Measurements from ENCODE around the gene PTPN5. TPM values are rescaled to one million over a fixed set of nuclear protein-coding genes. Genes with fewer than 3 reads are reported as not detected.
A peak's percentile ranks its signal among the peaks of the same experiment; 100 is the strongest.
"Not testable (repeated sequence)": the region's sequence is repeated elsewhere in the genome, so short reads cannot be mapped to it uniquely, and the experiment has no call there.

The PTPN5 gene
- total and polyA plus RNA-seq, 4 donors = 18.0 to 92.8 (median 53.0) TPM

- Histone ChIP-seq H3K27me3 (ENCODE audit: control insufficient read depth, insufficient read depth, low read length) (no peaks in the 10 kb centered on the region), H3K9me3 (ENCODE audit: control insufficient read depth, insufficient read depth, low read length) (no peaks in the 10 kb centered on the region), H3K36me3 (ENCODE audit: control insufficient read depth, insufficient read depth, low read length) (peaks cover 28% of the 10 kb centered on the region), H3K27ac (ENCODE audit: low read depth, low read length) (peak overlapping the region; percentile 29), H3K4me3 (ENCODE audit: low read depth, low read length) (peak overlapping the region; percentile 57), H3K4me1 (ENCODE audit: control insufficient read depth, insufficient read depth, low read length) (peaks cover 19% of the 10 kb centered on the region)
- no peak for DNase-seq (ENCODE audit: low read depth in 4 of 6, low spot score in 6 of 6)
- 4% methylated on average over 8 of the region's 9 CpGs for WGBS (ENCODE audit: insufficient coverage)
Measured at GRCh38 chr11:18699269-18699596, 92.4 kb downstream of the PTPN5 start.

- peaks cover 19% of the 10 kb centered on the region for H3K4me1 ChIP-seq (ENCODE audit: control insufficient read depth, insufficient read depth, low read length)
- WGBS (ENCODE audit: insufficient coverage) = under 1% methylated on average over 98 of the region's 98 CpGs
- peaks cover 28% of the 10 kb centered on the region for H3K36me3 ChIP-seq (ENCODE audit: control insufficient read depth, insufficient read depth, low read length)
- peak within 1 kb of the TSS; percentile 57 for H3K4me3 ChIP-seq (ENCODE audit: low read depth, low read length)
- H3K27me3 ChIP-seq (ENCODE audit: control insufficient read depth, insufficient read depth, low read length) = no peaks in the 10 kb centered on the region
- H3K9me3 ChIP-seq (ENCODE audit: control insufficient read depth, insufficient read depth, low read length) = no peaks in the 10 kb centered on the region
- peak within 1 kb of the TSS; percentile 69 for H3K27ac ChIP-seq (ENCODE audit: low read depth, low read length)
- DNase-seq (ENCODE audit: low read depth in 4 of 6, low spot score in 6 of 6) = peak; percentile 69 to 97 (median 84)
Measured at GRCh38 chr11:18698341-18699268, 93.0 kb downstream of the PTPN5 start, which contains the start of gene TMEM86A. Gene TMEM86A, plus strand, starts transcription at chr11:18698779. Its CDS starts 108 bp downstream, at chr11:18698887.

- H3K4me3 ChIP-seq (ENCODE audit: low read depth, low read length) = no peak overlapping the region
- H3K27ac ChIP-seq (ENCODE audit: low read depth, low read length) = no peak overlapping the region
- H3K36me3 ChIP-seq (ENCODE audit: control insufficient read depth, insufficient read depth, low read length) = peaks cover 22% of the 10 kb centered on the region
- no peak for DNase-seq (ENCODE audit: low read depth in 4 of 6, low spot score in 6 of 6)
- no peaks in the 10 kb centered on the region for H3K9me3 ChIP-seq (ENCODE audit: control insufficient read depth, insufficient read depth, low read length)
- H3K4me1 ChIP-seq (ENCODE audit: control insufficient read depth, insufficient read depth, low read length) = peaks cover 19% of the 10 kb centered on the region
- WGBS (ENCODE audit: insufficient coverage) = no CpG with 5 or more reads among the region's 4 CpGs
- no peaks in the 10 kb centered on the region for H3K27me3 ChIP-seq (ENCODE audit: control insufficient read depth, insufficient read depth, low read length)
Measured at GRCh38 chr11:18697576-18697975, 94.0 kb downstream of the PTPN5 start.

- no peaks in the 10 kb centered on the region for H3K27me3 ChIP-seq (ENCODE audit: control insufficient read depth, insufficient read depth, low read length)
- no CpG with 5 or more reads among the region's 2 CpGs for WGBS (ENCODE audit: insufficient coverage)
- no peak overlapping the region for H3K4me3 ChIP-seq (ENCODE audit: low read depth, low read length)
- DNase-seq (ENCODE audit: low read depth in 4 of 6, low spot score in 6 of 6) = no peak
- H3K27ac ChIP-seq (ENCODE audit: low read depth, low read length) = no peak overlapping the region
- peaks cover 14% of the 10 kb centered on the region for H3K36me3 ChIP-seq (ENCODE audit: control insufficient read depth, insufficient read depth, low read length)
- peaks cover 19% of the 10 kb centered on the region for H3K4me1 ChIP-seq (ENCODE audit: control insufficient read depth, insufficient read depth, low read length)
- no peaks in the 10 kb centered on the region for H3K9me3 ChIP-seq (ENCODE audit: control insufficient read depth, insufficient read depth, low read length)
Measured at GRCh38 chr11:18696638-18697225, 94.9 kb downstream of the PTPN5 start.

GRCh38 chr11:18692941-18693760, 98.4 kb downstream of the PTPN5 start:
- no peaks in the 10 kb centered on the region for H3K36me3 ChIP-seq (ENCODE audit: control insufficient read depth, insufficient read depth, low read length)
- DNase-seq (ENCODE audit: low read depth in 4 of 6, low spot score in 6 of 6) = no peak
- 74% methylated on average over 7 of the region's 9 CpGs for WGBS (ENCODE audit: insufficient coverage)
- H3K27me3 ChIP-seq (ENCODE audit: control insufficient read depth, insufficient read depth, low read length) = no peaks in the 10 kb centered on the region
- H3K27ac ChIP-seq (ENCODE audit: low read depth, low read length) = no peak overlapping the region
- H3K9me3 ChIP-seq (ENCODE audit: control insufficient read depth, insufficient read depth, low read length) = no peaks in the 10 kb centered on the region
- no peaks in the 10 kb centered on the region for H3K4me1 ChIP-seq (ENCODE audit: control insufficient read depth, insufficient read depth, low read length)
- no peak overlapping the region for H3K4me3 ChIP-seq (ENCODE audit: low read depth, low read length)

GRCh38 chr11:18691467-18692140, 100.0 kb downstream of the PTPN5 start:
- H3K9me3 ChIP-seq (ENCODE audit: control insufficient read depth, insufficient read depth, low read length); H3K4me3 ChIP-seq (ENCODE audit: low read depth, low read length); DNase-seq (ENCODE audit: low read depth in 4 of 6, low spot score in 6 of 6); H3K36me3 ChIP-seq (ENCODE audit: control insufficient read depth, insufficient read depth, low read length); H3K27ac ChIP-seq (ENCODE audit: low read depth, low read length); H3K4me1 ChIP-seq (ENCODE audit: control insufficient read depth, insufficient read depth, low read length); H3K27me3 ChIP-seq (ENCODE audit: control insufficient read depth, insufficient read depth, low read length): not testable (repeated sequence)
- WGBS (ENCODE audit: insufficient coverage) = no CpG with 5 or more reads among the region's 4 CpGs

- Histone ChIP-seq H3K36me3 (ENCODE audit: control insufficient read depth, insufficient read depth, low read length) (no peaks in the 10 kb centered on the region), H3K9me3 (ENCODE audit: control insufficient read depth, insufficient read depth, low read length) (no peaks in the 10 kb centered on the region), H3K4me3 (ENCODE audit: low read depth, low read length) (no peak overlapping the region), H3K27ac (ENCODE audit: low read depth, low read length) (no peak overlapping the region), H3K4me1 (ENCODE audit: control insufficient read depth, insufficient read depth, low read length) (no peaks in the 10 kb centered on the region), H3K27me3 (ENCODE audit: control insufficient read depth, insufficient read depth, low read length) (no peaks in the 10 kb centered on the region)
- WGBS (ENCODE audit: insufficient coverage) = 100% methylated on average over 1 of the region's 1 CpG
- DNase-seq (ENCODE audit: low read depth in 4 of 6, low spot score in 6 of 6) = no peak
Measured at GRCh38 chr11:18684267-18684666, 107.3 kb downstream of the PTPN5 start.

- Histone ChIP-seq H3K36me3 (ENCODE audit: control insufficient read depth, insufficient read depth, low read length) (no peaks in the 10 kb centered on the region), H3K27ac (ENCODE audit: low read depth, low read length) (no peak overlapping the region), H3K9me3 (ENCODE audit: control insufficient read depth, insufficient read depth, low read length) (no peaks in the 10 kb centered on the region), H3K27me3 (ENCODE audit: control insufficient read depth, insufficient read depth, low read length) (no peaks in the 10 kb centered on the region), H3K4me1 (ENCODE audit: control insufficient read depth, insufficient read depth, low read length) (no peaks in the 10 kb centered on the region), H3K4me3 (ENCODE audit: low read depth, low read length) (no peak overlapping the region)
- no peak for DNase-seq (ENCODE audit: low read depth in 4 of 6, low spot score in 6 of 6)
- WGBS (ENCODE audit: insufficient coverage) = no CpG with 5 or more reads among the region's 3 CpGs
Measured at GRCh38 chr11:18682466-18682865, 109.1 kb downstream of the PTPN5 start.

- not testable (repeated sequence) for H3K9me3 ChIP-seq (ENCODE audit: control insufficient read depth, insufficient read depth, low read length); H3K4me3 ChIP-seq (ENCODE audit: low read depth, low read length); DNase-seq (ENCODE audit: low read depth in 4 of 6, low spot score in 6 of 6); H3K4me1 ChIP-seq (ENCODE audit: control insufficient read depth, insufficient read depth, low read length); H3K36me3 ChIP-seq (ENCODE audit: control insufficient read depth, insufficient read depth, low read length); H3K27me3 ChIP-seq (ENCODE audit: control insufficient read depth, insufficient read depth, low read length); H3K27ac ChIP-seq (ENCODE audit: low read depth, low read length)
- WGBS (ENCODE audit: insufficient coverage) = 100% methylated on average over 1 of the region's 1 CpG
Measured at GRCh38 chr11:18681949-18682348, 109.6 kb downstream of the PTPN5 start.

Data from spinal cord (tissue), 10 donors.